Glomerular visceral epithelial cell (primary cell): ENCODE data around the gene ZNF837.

Experiments used
- DNase-seq: peaks from one replicate; pipeline ENCODE4 v3.0.0-alpha.2; 2016; ENCODE audit errors: extremely low spot score

The ZNF837 gene

DNA sequence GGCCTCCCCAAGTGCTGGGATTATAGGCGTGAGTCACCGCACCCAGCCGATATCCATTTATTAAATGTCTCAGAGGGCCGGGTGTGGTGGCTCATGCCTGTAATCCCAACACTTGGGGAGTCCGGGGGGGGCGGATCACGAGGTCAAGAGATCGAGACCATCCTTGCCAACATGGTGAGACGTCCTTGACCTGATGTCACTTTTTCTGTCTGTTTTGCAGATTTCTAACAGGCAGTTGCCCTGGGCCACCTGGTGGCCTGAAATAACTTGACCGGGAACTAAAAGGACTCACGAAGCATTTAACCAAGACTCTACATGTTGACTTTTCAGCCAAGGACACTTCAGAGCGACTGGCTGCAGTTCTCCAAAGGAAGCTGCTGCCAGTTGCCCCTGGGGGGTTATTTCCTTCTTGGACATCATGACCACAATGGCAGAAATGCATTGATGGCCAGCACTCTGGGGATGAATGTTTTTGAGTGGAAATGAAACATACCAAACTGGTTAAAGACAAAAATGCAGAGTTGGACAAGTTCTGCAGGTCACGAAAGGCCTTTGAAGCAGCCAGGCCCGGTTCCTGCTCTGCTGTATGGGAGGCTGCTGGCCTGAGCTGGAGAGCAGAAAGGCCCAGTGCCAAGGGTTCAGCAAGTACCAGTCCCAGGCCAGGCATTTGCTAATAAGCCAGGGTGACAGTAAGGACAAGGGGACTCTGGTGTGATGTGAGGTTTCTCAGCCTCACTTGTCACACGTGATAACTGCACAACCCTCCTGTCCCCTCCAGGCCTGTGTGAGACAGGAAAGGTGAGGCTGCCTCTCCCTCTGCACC lies 8.3 kb downstream of the ZNF837 start:
- DNase-seq: no peak

- no peak for DNase-seq
Observed at GRCh38 chr19:58368561-58369360, 12.1 kb downstream of the ZNF837 start.

- no peak for DNase-seq
Observed at GRCh38 chr19:58367698-58368454, 13.0 kb downstream of the ZNF837 start.

DNA sequence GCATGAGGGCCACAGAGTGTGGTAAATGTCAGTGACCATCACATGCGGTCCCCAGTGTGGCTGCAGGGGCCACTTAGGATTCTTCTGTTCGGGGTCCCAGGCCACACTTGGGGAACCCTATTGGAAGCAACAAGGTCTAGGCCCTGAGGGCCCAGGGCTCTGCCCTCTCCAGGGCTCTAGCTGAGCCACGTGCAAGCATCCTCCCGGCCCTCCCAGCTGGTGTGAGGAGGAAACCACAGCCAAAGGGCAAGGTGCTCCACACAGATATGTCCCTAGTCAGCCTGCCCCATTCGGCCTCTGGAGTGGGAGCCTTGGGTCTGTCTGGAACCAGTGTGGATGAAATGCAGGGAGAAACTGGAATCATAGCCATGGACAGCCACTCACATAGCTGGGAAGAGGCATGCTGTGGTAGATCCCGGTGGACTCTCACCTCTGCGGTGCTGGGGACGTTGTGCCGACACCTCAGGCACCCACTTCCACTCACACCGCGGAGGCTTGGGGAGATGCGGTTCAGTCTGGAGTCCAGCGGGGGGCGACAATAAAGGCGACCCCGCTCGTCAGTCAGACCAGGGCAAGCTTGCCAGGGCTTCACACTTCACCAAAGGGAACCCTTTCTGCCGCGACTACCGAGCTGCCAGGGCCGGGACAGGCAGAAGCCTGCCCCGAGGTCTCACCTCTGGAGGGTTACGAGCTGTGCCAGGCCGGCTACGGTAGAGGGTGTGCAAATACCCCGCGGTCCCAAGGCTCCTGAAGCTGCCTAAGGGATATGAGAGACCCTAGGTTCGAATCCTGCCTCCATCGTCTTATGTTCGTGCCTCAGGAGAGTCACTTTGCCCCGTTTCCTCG lies 14.0 kb downstream of the ZNF837 start:
- DNase-seq: no peak

DNA sequence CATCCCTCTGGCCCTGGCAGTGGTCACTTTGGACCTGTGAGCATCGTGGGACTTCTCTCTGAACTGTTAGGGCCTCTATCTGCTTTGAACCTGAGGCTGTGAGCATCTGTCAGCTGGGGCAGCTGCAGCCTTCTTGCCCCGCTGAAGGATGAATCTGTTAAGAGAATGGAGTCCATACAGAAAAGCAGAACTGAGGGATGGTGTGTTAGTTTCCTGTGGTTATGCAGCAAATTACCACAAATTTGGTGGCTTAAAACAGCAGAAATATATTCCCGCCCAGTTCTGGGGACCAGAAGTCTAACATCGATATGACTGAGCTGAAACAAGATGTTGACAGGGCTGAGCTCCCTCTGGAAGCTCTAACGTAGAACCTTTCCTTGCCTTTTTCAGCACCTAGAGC lies 16.7 kb downstream of the ZNF837 start:
- DNase-seq: no peak

- DNase-seq: peak; percentile 97
Observed at GRCh38 chr19:58362272-58362994, 18.4 kb downstream of the ZNF837 start, which contains the start of gene ZNF497. TSS of gene ZNF497 (minus strand) at chr19:58362751. CDS start at chr19:58357635, 5,116 bp downstream.

GRCh38 chr19:58361900-58362271 lies 18.9 kb downstream of the ZNF837 start:
- peak; percentile 45 for DNase-seq

- DNase-seq: no peak
Observed at GRCh38 chr19:58357481-58358145, 23.2 kb downstream of the ZNF837 start.

DNA sequence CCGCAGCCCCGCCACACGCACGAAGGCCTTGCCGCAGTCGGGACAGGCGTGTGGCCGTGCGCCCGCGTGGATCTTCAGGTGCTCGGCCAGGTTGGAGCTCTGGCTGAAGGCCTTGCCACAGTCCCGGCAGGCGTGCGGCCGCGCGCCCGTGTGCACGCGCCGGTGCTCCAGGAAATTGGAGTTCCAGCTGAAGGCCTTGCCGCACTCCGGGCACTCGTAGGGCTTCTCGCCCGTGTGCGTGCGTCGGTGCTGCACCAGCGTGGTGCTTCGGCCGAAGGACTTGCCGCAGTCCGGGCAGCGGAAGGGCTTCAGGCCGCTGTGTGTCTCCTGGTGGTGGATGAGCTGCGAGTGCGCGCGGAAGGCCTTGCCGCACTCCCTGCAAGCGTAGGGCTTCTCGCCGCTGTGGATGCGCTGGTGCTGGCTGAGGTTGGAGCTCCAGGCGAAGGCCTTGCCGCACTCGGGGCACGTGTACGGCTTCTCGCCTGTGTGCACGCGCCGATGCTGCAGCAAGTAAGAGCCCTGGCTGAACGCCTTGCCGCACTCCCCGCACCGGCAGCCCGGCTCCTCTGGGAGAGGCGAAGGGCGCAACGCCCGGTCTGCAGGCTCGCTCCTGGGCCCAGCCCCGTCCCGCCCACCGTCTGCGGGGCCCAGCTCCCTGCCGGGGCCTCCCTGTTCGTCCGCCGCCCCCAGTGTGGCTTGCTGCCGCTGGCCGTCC lies 23.9 kb downstream of the ZNF837 start:
- no peak for DNase-seq

GRCh38 chr19:58355908-58356765 lies 24.7 kb downstream of the ZNF837 start:
- no peak for DNase-seq

DNA sequence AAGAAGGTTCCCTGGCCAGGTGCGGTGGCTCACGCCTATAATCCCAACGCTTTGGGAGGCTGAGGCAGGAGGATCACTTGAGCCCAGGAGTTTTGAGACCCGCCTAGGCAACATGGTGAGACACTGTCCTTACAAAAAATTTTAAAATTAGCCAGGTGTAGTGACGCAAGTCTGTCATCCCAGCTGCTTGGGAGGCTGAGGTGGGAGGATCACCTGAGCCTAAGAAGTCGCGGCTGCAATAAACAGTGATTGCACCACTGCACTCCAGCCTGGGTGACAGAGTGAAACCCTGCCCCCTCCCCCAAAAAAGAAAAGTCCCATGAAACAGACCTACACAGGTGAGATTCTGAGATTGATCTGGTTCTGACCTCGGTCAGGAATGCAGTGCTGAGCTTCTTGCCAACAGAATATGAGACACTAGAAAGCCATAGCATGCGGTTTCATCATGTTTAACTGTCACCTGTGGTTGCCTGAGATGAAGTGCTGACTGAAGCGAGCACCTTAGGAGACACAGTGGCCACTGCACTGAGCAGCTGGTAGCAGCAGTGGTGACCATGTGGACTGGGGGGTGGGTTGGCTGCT lies 25.5 kb downstream of the ZNF837 start:
- DNase-seq: no peak

- DNase-seq: no peak
Observed at GRCh38 chr19:58354478-58355030, 26.3 kb downstream of the ZNF837 start.

DNA sequence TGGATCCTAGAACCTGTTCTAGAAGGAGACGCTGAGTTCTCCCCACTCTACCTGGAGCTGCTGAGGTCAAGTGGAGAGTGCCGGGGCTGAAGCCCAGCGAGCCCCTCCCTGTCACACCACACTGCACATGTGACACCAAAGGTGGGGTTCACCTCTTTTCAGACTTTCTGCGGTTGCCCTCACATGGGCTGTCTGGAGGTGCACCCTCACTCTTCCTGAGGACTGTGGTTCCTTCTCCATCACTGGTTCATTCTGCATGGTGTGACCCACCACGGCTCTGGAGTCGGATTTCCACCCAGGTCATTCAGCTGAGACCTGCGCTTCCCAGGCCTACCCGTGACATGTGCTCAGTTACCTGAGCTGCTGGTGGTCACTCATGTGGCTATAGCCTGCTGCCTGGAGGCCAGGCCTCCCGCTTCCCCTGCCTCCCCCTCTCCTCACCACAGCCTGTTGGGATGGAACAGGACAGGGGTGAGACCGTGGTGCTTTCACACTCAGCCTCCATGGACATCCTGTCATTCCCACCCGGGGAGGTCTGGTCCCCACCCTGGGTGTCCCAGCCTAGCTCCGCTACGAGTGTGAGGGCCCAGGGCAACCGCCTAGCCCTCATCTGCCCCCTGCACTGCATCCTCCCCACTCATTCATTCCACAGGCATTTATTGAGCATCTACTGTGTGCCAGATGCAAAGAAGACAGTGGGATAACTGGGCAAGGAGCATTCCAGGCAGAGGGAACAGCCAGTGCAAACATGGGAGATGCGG lies 26.9 kb downstream of the ZNF837 start:
- no peak for DNase-seq

DNA sequence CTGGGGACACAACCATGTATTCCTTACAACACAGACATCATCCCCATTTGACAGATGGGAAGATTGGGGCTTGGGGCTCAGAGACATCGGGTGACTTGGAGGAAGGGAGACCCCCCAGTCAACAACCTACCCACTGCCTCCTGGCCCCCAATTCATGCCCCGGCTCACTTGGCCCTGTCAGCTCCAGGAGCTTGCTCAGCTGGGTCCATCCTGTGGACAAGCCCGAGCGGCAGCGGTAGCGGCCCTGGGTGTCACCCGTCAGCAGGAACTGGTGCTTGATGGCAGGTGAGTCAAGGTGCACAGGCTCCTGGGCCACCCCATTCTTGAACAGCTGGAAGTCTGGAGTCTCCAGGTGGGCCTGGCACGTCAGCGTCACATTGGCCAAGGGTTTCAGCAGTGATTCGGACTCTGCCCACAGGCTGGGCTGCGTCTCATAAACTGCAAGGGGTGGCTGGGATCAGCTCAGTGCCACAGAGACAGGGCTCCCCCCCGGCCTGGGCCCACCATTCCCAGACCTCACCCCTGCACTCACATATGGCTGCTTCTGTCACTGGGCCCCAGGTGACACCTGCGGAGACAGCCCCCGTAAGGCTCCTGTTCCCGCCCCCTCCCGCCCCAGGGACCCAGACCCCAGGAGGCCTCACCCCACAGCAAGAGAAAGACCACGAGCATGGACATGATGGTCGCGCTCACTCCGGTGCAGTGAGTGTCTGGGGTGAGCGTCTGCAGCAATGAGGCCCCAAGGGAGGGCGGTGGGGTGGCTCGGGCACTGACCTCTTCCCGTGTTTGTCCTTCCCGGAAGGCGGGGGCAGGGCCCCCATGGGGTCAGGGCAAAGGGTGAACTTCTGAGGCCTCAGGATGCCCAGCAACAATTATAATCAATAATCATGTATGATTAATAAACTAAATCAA lies 27.8 kb downstream of the ZNF837 start, which contains the start of gene A1BG:
A1BG (minus strand) TSS at position 733 of the 912 bp plus-strand sequence; CDS start at position 678, 55 bp downstream.
- no peak for DNase-seq

- no peak for DNase-seq
Observed at GRCh38 chr19:58351990-58352755, 28.7 kb downstream of the ZNF837 start.
